Lower leg skin (tissue), 4 donors: ENCODE measurements around the gene COPZ1. TPM values are rescaled to one million over a fixed set of nuclear protein-coding genes. Genes with fewer than 3 reads are reported as not detected.

ENCODE experiments used
- DNase-seq, 2 donors: peaks; one replicate each; pipeline ENCODE4 v3.0.0-alpha.2; 2019; ENCODE audit warnings: low spot score in 2 of 2
- H3K4me3 ChIP-seq: fragments of 200-600 bp; sonication (generic); 2 replicates; pipeline ENCODE4 v1.5.1; 2017; ENCODE audit warnings: mild to moderate bottlenecking, low read depth; ENCODE audit not compliant: poor library complexity, severe bottlenecking
- CTCF ChIP-seq, 3 donors: fragments of 450-650 bp; IDR thresholded peaks; one replicate each; pipeline ENCODE4 v1.5.1; 2016; ENCODE audit warnings: antibody characterized with exemption in 3 of 3, mild to moderate bottlenecking in 3 of 3, moderate library complexity in 2 of 3
- POLR2A ChIP-seq, 2 donors: fragments of 450-650 bp; IDR thresholded peaks; one replicate each; pipeline ENCODE4 v1.6.1; 2016 to 2017; ENCODE audit warnings: antibody characterized with exemption in 2 of 2, mild to moderate bottlenecking in 1 of 2, moderate library complexity in 1 of 2
- WGBS, 2 donors: methylation state at CpG; one replicate each; pipeline ENCODE4 v1.1.5; 2018; 5-methylcytosine and 5-hydroxymethylcytosine counted together
- intact Hi-C: fragments of 100-400 bp; cut with DNase I; formaldehyde crosslinking; loops from one replicate; pipeline ENCODE4 v1.15.0; 2023; ENCODE audit warnings: low total_unique reads
- total RNA-seq, 4 donors: library from RNA; depleted of rRNA; stranded (reverse); fragments of >200 nt; gene quantifications; one replicate each; pipeline ENCODE4 v1.1.0, GENCODE V29; 2016

COPZ1 gene
- total RNA-seq, 4 donors from 2014 or later, result 55.6 to 86.5 (median 69.4) TPM

GRCh38 chr12:54359762-54360351, 34.9 kb downstream of the COPZ1 start:
- H3K4me3 ChIP-seq, result no peak overlapping the region
- WGBS, 2 donors, result 57 to 66% methylated on average over 9 of the region's 9 CpGs
- DNase-seq, result no peak
- intact Hi-C loops, result loop anchor here (5.0 kb wide), 1 partner anchor 143 kb away; no protein-coding TSS in a partner anchor
- no peak for TF ChIP-seq CTCF (IDR thresholded peaks at IDR 0.05)
- no peak for TF ChIP-seq POLR2A (IDR thresholded peaks at IDR 0.05)

GRCh38 chr12:54360717-54361456, 36.0 kb downstream of the COPZ1 start:
- intact Hi-C loops, result loop anchor here (5.0 kb wide), 1 partner anchor 144 kb away; no protein-coding TSS in a partner anchor
- DNase-seq, result no peak
- 75 to 78% methylated on average over 16 of the region's 16 CpGs for WGBS, 2 donors
- H3K4me3 ChIP-seq, result no peak overlapping the region
- TF ChIP-seq CTCF (IDR thresholded peaks at IDR 0.05), result peak in 1 of 3 donors; percentile 70
- no peak for TF ChIP-seq POLR2A (IDR thresholded peaks at IDR 0.05)

- no peak overlapping the region for H3K4me3 ChIP-seq
- 77 to 82% methylated on average over 8 of the region's 8 CpGs for WGBS, 2 donors
- TF ChIP-seq POLR2A (IDR thresholded peaks at IDR 0.05) (no peak), CTCF (IDR thresholded peaks at IDR 0.05) (no peak)
- intact Hi-C loops, result loop anchor here (5.0 kb wide), 1 partner anchor 146 kb away; no protein-coding TSS in a partner anchor
- no peak for DNase-seq
Measured at GRCh38 chr12:54363047-54363446, 38.1 kb downstream of the COPZ1 start.

GRCh38 chr12:54363618-54364017, 38.7 kb downstream of the COPZ1 start:
- WGBS, 2 donors, result 84 to 86% methylated on average over 6 of the region's 6 CpGs
- intact Hi-C loops, result loop anchor here (5.0 kb wide), 1 partner anchor 146 kb away; no protein-coding TSS in a partner anchor
- TF ChIP-seq POLR2A (IDR thresholded peaks at IDR 0.05) (no peak), CTCF (IDR thresholded peaks at IDR 0.05) (no peak)

GRCh38 chr12:54364413-54364812, 39.5 kb downstream of the COPZ1 start, which contains the start of gene GPR84:
GPR84 (minus strand) TSS chr12:54364486; CDS start chr12:54363851, 635 bp downstream.
- intact Hi-C loops, result loop anchor here (5.0 kb wide), 1 partner anchor 147 kb away; no protein-coding TSS in a partner anchor
- TF ChIP-seq CTCF (IDR thresholded peaks at IDR 0.05) (no peak), POLR2A (IDR thresholded peaks at IDR 0.05) (no peak)
- 76 to 79% methylated on average over 4 of the region's 4 CpGs for WGBS, 2 donors
- no peak for DNase-seq
- H3K4me3 ChIP-seq, result no peak within 1 kb of the TSS

More at GRCh38 chr12:54363618-54364017, 38.7 kb downstream of the COPZ1 start:
- no peak for DNase-seq
- H3K4me3 ChIP-seq, result no peak overlapping the region
